ENCODE results near the gene TRIM54.
"Not testable (repeated sequence)": the region's sequence is repeated elsewhere in the genome, so short reads cannot be mapped to it uniquely, and the experiment has no call there.

Gene TRIM54

DNA sequence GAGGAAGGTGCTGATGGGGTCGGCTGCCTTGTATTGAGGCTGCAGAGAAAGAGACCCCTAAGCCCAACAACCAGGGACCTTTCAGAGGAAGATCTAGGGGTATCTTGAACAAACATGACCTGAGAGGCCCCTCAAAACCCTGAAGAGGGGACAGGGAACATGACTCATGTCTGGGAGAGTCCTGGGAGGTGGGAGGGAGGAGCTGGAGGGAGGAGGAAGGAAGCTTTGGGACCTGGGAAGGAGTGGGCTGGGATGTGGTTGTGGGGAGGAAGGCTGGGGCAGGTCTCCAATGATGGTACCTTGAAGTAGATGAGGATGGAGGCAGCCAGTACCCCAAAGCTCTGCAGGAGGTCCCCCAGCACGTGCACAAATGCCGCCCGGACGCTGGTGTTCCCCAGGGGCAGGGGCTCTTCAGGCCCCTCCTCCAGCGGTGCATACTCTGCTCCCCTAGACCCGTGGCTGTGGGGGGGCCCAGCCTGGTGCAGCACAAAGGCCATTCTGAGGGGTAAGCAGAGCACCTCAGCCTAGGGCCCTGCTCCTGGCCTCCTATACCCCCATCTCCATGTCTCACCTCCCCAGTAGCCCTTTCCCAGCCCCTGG is 25.3 kb upstream of the TRIM54 start:
- DNase-seq (ENCODE audit: extremely low read depth in 1 of 2, low read depth in 1 of 2): no peak

DNA sequence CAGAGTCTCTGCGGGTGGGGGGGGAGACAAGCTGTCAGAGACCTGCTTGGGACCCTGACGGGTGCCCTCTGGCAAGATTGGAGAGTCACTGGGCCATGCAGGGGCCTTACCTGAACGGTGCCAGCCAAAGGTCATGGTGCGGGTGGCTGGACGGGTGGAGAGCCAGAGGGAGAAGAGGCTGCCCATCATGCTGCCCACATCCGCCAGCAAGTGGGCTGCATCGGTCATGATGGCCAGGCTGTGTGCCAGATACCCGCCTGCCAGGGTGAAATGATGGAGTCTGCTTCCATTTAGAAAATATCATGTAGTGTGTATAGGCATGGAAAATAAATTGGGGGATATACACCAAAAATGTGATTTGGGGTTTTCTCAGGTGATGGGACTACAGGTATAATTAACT is 24.2 kb upstream of the TRIM54 start:
- DNase-seq (ENCODE audit: extremely low read depth in 1 of 2, low read depth in 1 of 2): no peak

DNA sequence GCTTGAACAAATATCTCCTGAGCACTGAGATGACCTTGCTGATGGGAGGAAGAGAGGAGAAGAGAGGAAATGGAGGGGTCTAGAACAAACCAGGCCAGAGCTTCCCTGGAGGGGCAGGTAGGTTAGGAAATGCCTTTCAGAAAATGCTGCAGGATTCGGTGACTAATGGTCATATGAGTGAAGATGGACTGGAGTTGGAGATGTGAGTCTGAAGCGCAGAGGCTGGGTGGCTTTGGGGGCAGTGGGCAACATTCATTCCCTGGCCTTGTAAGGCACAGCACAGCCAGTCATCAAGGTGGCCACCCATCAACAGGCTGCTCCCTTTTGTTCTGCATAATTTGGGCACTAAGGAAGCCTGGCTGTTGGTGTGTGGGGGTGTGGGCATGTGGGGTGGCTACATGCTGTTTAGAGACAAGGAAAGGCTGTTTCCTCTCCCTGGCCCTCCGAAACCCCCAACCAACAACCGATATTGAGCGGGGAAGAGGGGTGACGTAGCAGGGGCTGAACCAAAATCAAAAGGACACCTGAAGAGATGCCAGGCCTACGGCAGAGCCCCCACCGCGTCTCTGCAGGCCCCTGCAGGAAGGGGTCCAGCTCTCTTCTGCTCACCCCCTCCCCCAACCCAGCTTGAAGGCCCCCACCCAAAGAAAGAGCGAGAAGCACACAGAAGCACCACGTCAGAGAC is 20.8 kb upstream of the TRIM54 start:
- DNase-seq (ENCODE audit: extremely low read depth in 1 of 2, low read depth in 1 of 2): no peak

DNA sequence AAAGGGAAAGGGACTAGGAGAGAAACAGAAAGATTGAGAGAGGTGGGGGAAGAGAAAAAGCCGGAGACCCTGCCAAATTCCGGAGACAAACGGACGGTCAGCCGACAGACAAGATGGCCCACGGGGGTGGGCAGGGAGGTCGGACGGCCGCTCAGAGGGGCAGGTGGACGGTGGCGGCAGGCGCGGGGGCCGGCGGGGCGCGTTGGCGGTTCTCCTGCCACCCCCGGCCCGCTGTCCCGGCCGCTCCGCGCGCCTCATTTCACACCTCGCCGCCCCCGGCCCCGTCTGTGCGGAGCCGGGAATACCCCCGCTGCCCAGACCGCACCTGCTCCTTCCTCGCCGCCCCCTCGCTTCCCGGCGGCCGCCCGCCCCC is 20.3 kb upstream of the TRIM54 start:
- DNase-seq (ENCODE audit: extremely low read depth in 1 of 2, low read depth in 1 of 2): no peak

DNA sequence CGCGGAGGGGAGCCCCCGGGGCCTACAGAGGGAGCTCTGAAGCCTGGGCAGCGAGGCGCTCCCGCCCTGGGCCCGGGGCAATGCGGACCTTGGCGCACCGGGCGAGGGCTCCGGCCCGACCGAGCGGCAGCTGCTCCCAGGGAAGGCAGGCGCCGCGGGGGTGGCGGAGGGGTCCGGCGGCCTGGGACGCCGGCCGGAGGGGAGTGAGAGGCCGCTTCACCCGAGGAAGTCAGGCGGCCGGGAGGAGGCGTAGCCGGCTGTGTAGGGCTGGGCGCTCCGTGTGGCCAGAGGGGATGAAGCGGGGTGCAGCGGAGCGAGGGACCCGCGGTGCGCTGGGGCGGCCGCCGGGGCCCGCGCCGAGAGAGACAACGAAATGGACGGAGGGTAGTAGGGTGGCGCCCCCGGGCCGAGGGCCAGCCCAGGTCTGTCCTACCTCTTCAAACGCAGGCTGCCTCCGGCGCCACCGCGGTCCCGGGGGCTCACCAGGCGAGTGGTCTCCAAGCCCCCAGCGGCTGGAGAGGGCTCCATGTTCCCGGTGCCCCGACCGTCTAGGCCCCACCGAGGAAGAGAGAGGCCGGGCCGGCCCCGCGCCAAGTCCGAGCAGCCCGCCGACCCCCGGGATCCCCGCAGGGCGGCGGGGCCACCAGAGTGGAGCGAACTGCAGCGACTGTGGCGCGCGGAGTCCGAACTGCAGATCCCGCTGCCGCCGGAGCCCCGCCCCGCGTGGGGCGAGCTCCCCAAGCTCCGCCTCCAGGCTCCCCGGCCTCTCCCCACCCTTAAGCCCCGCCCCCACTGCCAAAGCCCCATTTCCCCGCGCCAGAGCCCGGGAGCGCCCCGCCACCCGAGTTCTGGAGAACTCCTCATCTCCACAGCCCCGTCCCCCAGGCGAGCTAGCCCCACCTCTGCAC is 19.6 kb upstream of the TRIM54 start, which contains the start of gene SLC30A3:
Gene SLC30A3, minus strand, starts transcription at position 669 of the 908 bp plus-strand sequence. Its CDS starts 141 bp downstream, at position 528.
- peak; percentile 17 to 53 for DNase-seq (ENCODE audit: extremely low read depth in 1 of 2, low read depth in 1 of 2)

DNA sequence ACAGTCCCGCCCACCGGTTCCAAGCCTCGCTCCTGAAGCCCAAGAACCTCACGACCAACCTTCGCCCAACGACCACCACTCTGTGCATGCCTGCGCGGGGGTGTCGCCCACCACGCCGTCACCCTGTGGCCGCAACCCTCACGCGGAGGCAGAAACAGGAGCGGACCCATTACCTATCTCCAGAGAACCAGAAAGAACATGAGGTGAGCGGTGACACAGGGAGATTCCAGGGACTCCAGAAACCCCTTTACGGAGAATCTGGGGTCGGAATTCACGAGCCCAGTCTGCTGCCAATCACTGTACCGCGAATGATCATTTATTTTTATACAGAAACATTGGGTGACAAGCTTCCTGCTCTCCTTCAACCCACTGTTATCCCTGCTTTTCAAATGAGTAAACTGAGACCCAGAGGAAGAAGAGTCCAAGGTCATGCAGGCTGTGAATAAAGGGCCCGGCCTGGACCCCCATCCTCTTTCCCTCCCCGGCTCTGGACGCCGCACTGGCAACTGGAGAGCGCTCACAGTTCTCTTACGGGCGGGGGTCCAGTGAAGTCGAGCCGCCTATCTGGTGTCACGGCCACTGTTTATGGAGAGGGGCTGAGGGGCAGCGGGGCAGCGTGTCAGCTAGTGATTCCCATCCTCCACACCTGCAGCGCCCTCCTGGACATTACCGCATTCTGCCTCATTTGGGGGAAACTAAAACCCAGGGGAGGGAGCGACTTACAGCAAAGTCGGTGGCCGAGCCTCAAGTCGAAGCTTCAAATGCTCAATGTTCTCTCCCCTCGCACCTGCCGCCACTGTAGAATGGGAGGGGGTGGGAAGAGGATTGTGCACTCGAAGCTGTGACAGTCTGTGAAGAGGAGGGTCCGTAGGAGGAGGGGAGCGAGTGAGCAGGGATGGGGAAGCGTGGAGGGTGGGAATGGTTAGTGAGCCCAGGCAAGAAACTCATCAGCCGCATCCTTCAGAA is 18.7 kb upstream of the TRIM54 start:
- DNase-seq (ENCODE audit: extremely low read depth in 1 of 2, low read depth in 1 of 2): no peak

DNA sequence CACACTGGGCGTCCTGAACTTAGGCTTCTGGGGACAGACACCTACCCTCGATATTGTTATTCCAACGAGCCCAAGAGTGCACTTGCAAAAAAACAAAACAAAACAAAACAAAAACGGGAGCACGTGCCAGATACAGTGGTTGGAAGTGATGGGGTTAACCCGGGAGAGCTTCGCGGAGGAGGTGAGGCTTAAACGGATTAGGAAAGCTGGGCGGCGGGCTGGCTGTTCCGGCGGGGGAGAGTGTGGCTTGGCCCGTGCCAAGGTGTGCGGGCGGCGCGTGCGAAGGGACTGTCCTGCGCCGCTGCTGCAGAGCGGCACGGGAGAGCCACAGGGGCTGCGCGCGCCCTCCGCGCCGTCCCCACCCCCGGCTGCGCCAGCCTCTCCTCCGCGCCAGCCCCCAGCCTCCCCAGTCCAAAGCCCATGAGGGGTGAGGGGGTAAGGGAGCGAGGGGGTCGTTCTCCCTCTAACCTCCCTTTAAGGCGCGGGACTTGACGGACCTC is 17.9 kb upstream of the TRIM54 start:
- DNase-seq (ENCODE audit: extremely low read depth in 1 of 2, low read depth in 1 of 2): no peak

DNA sequence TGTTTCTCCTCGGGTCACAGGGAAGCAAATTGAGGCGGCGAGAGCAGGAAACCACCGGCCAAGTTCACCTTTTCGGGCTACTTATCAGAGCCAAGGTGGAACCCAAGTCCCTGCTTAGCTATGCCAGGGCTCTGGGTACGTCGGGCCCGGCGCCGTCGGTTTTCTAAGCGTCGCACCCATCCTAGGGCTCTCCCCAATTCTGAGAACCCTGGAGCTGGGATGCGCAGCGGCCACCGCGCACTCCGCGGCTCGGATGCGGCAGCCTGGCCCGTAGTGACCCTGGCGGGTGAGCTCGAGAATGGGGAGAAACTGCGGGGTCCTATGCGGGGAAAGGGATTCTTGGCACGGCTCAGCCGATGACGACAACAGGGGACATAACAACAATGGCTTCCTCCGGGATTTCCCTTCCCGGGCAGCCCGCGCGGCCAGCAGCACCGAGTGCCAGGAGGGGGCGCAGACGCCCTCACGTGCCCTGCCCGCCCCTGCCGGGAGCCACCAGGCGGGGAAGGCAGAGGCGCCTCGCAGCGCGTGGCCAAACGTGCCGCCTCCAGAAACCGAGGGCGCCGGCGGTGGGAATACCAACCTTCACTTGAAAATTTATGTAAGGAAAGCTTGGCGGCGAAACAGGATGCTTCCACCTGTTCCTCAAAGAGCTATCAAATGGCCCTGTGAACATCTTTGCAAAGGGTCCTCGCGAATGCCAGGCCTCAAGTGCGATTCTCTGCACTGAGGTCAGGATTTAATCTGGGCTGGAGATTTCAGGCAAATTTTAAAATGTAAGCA is 17.3 kb upstream of the TRIM54 start:
- DNase-seq (ENCODE audit: extremely low read depth in 1 of 2, low read depth in 1 of 2): peak; percentile 34 to 55

DNA sequence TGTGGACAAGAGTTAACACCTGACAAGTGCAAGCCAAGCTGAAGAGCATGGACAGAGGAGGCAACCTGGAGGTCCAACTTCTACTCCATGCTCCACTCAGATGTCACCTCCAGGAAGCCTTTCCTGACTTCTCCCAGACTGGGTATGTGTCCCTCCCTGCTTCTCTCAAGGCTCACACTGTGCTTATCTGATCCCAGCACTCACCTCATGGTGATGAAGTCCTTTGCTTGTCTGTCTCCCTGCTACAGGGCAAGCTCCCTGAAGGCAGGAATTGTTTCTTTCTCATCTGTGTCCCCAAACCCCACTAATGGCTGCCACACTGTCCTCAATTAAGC is 16.7 kb upstream of the TRIM54 start:
- no peak for DNase-seq (ENCODE audit: extremely low read depth in 1 of 2, low read depth in 1 of 2)

DNA sequence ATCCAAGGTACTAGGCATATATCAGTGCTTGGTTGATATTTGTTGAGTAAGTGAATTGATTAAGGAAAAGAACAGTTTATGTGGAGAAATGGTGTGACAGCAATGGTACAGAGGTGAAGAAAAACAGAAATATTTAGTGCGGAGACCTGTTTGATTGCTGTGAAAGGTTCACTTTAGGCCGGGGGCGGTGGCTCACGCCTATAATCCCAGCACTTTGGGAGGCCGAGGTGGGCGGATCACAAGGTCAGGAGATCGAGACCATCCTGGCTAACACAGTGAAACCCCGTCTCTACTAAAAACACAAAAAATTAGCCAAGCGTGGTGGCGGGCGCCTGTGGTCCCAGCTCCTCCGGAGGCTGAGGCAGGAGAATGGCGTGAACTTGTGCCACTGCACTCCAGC is 13.9 kb upstream of the TRIM54 start:
- DNase-seq (ENCODE audit: extremely low read depth in 1 of 2, low read depth in 1 of 2): not testable (repeated sequence)

DNA sequence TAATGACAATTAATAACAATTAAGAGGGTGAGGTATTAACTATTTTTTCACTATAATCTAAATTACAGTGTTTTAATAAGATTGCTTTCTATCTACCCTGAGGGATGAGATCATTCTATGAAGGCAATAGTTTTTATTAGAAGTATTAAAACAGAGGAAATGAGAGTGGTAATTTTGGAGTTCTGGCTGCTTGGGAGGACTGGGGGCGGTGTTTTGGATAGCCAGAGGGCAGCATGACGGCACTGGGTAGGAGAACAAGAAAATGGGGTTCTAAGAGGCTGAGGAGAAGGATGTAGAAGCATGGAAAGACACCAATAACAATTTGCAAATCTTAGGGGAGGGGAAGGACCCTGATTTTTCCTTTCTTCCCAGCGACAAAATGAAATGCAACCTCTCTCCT is 12.1 kb upstream of the TRIM54 start:
- no peak for DNase-seq (ENCODE audit: extremely low read depth in 1 of 2, low read depth in 1 of 2)

DNA sequence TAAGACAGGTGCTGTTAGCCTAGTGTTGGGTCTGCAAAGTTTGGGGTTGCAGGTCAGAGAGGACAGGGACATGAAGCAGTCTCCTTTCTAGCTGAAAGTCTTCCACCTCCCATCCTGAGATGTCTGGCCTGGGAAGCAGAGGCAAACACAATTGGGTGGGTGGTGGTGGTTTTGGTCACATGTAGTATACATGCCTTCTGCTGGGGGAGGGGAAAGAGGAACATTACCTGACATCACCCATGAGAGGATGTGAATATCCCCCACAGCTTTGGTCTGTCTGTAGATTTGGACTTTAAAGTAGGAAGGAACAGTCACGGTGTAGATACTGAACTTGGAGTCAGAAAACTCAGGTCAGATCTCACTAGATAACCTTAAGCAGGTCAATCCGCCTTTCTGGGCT is 11.6 kb upstream of the TRIM54 start:
- DNase-seq (ENCODE audit: extremely low read depth in 1 of 2, low read depth in 1 of 2): no peak

DNA sequence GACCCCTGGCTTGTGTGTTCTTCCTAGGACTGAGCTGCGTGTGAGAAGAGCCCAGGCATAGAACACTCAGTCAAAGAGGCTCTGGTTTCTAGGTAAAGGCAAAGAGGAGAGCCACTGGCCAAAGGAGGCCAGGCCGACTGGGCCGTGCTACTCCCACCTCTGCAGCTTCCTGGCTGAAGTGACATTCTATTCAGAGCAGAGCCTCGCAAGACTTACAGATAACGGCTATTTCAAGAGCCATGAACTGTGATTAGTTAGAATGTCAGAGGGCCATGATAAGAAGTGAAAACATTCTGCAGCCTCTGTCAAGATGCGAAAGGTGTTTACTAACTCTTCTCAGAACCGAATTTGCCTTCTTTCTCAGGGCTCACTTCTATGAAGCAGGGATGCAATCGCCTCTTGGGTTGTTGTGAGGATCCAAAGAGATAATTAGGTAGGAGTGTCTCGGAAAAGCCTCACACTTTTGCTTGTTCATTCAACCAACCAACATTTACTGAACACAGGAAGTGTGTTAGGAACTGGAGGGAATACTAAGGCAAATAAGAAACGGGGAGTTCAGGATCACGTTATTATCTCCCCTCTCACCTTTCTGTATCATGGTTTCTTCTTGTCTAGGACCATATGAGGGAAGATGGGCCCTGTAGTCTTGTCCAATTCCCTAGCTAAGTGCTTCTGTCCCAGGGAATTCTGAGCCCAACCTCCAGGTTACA is 10.4 kb upstream of the TRIM54 start:
- no peak for DNase-seq (ENCODE audit: extremely low read depth in 1 of 2, low read depth in 1 of 2)

DNA sequence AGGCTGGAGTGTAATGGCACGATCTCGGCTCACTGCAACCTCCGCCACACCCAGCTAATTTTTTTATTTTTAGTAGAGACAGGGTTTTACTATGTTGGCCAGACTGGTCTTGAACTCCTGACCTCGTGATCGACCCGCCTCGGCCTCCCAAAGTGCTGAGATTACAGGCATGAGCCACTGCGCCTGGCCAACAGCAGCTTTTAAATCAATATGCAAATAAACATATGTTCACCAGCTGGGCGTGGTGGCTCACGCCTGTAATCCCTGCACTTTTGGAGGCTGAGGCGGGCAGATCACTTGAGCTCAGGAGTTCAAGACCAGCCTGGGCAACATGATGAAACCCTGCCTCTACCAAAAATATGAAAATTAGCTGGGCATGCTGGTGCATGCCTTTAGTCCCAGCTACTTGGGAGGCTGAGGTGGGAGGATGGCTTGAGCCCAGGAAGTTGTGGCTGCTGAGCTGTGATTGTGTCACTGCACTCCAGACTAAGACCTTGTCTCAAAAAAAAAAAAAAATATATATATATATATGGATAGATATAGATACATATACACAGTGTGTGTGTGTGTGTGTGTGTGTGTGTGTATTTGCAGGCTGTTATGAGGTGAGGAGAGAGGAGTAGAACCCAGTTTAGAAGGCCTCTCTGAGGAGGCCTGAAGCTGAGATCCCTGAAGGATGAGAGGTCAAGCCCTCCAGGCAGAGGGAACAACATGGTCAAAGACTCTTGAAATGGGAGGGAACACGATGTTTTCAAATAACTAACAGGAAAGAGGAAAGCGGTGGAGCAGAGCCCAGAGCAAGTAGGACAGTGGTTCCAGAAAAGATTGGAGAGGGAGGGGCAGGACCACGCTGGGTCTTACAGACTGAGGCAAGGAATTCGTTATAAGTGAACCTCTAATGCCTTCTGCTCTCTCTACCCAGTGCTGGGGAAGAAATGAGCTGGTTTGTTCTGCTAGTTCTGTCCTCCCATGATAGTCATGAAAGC is 9.4 kb upstream of the TRIM54 start:
- not testable (repeated sequence) for DNase-seq (ENCODE audit: extremely low read depth in 1 of 2, low read depth in 1 of 2)

DNA sequence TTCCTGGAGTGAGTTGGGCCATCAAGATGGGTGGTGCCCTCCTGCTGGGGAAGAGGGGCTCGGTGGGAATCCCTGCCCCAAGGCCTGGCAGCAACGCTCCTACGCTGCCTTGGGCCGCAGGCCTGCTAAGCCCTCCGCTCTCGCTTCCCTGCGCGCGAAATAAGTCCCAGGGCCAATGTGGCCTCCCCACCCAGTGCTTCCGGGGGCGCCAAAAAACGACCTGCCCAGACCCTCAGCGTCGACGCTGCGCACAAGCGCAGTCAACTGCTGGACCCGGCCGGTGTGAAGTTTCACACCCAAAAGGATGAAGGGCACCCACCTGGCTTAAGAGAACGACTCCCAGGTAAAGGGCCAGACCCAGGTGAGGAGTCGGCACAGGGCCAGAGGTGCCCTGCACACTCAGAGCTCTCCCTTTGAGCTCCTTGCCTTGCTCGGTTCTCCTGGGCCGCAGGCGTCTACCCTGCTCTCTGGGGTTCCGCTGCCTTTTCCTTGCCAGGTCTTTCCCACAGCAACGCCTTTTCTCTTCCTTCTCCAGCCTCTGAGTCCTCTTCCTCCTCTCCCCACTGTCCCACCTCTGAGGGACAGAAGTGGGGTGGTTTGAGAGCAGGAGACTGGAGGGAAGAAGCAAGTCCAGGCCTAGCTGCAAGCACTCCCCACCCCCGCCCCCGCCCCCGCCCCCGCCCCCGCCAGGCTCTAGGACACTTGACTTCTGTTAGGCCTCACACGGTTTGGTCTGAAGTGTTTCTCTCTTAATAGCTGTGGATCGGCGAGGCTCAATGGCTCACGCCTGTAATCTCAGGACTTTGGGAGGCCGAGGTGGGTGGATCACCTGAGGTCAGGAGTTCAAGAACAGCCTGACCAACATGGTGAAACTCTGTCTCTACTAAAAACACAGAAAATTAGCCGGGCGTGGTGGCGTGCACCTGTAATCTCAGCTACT is 6.7 kb upstream of the TRIM54 start, which contains the start of gene DNAJC5G:
Gene DNAJC5G, plus strand, starts transcription at position 223 of the 940 bp plus-strand sequence. CDS start 1,296 bp downstream, outside the sequence.
- DNase-seq (ENCODE audit: extremely low read depth in 1 of 2, low read depth in 1 of 2): no peak

DNA sequence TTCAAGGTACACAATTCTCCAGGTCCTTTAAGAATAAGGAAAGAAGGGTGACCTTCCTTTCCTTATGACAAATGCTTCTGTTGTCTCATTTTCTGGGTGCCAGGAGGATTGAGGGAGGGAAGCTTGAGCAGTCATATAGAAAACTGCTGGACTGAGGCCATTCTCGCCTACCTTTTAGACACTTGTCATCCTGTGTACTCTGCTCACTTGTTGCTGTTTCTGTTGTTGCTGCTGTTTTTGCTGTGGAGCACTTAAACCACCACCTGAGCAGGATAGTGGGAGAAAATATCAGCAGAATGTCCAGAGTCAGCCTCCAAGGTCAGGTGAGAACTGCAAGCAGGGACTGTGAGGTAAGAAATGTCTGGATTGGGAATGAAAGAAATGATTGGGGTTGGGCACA is 4.2 kb upstream of the TRIM54 start:
- no peak for DNase-seq (ENCODE audit: extremely low read depth in 1 of 2, low read depth in 1 of 2)

DNA sequence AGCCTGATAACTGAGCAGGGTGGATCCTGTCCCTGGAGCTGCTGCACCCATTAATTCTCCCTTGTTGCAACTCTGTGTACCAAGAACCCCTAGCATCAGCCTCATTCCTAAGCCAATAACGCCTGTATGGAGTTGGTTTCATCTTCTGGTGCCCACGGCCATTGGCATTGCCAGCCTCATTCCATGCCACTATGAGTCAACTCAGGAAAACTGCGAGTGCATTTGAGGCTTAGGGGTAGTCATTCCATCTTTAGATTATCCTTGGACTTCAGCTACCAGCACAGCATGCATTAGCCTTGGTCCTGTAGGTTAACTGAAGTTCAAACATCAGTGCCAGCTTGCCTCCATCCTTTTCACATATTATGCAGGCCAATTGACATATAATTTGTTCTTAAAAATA is 1.4 kb upstream of the TRIM54 start:
- no peak for DNase-seq (ENCODE audit: extremely low read depth in 1 of 2, low read depth in 1 of 2)
